Mucosa of descending colon (tissue), 3 donors: ENCODE results near the gene SCD5. TPM values are rescaled to one million over a fixed set of nuclear protein-coding genes. Genes with fewer than 3 reads are reported as not detected.

Source experiments
- ATAC-seq: fragments of 200-7000 bp; cut with Tn5 transposase; one replicate; pipeline ENCODE4 v1.9.1; 2020; ENCODE audit warnings: mild to moderate bottlenecking, moderate library complexity
- DNase-seq, 3 donors: peaks; one replicate each; pipeline ENCODE4 v3.0.0-alpha.2; 2020
- H3K36me3 ChIP-seq: fragments of 200-600 bp; one replicate; pipeline ENCODE4 v1.8.0; 2021; ENCODE audit warnings: low read depth, mild to moderate bottlenecking
- H3K4me1 ChIP-seq: fragments of 200-600 bp; one replicate; pipeline ENCODE4 v1.8.0; 2021; ENCODE audit warnings: low read depth, mild to moderate bottlenecking
- H3K4me3 ChIP-seq: fragments of 200-600 bp; one replicate; pipeline ENCODE4 v1.8.0; 2021; ENCODE audit warnings: mild to moderate bottlenecking
- H3K9me3 ChIP-seq: fragments of 200-600 bp; one replicate; pipeline ENCODE4 v1.8.0; 2021; ENCODE audit warnings: mild to moderate bottlenecking
- CTCF ChIP-seq: fragments of 200-600 bp; IDR thresholded peaks from one replicate; pipeline ENCODE4 v1.8.0; 2022; ENCODE audit warnings: antibody characterized with exemption, mild to moderate bottlenecking
- intact Hi-C, 2 donors: fragments of 100-400 bp; cut with DNase I in 1 of 2; cut with micrococcal nuclease in 1 of 2; formaldehyde crosslinking; loops; one replicate each; pipeline versions ENCODE4 v1.11.0 to v1.11.1; 2022; cut with DNase I, micrococcal nuclease
- total RNA-seq, 3 donors: library from RNA; stranded (reverse); fragmentation: NEBNext Ultra II Directional in 2 of 3; extraction: Animal tissue kit (Norgen Biotek cat#: 25700) in 2 of 3; gene quantifications; one replicate each; pipeline versions ENCODE4 v1.2.1 to v1.2.4, GENCODE V29; 2021 to 2023
- donor health status: DM: no; HTN: no; CAD: no; lungs with moderate emphysema.
- donor health status: DM: no; HTN: no; CAD: no.
- donor health status: DM: no; HTN: yes; CAD: no.

Gene SCD5
- total RNA-seq, 3 donors from 2014 or later: 1.5 to 19.9 (median 2.8) TPM

GRCh38 chr4:82640540-82640939, 158.1 kb downstream of the SCD5 start:
- H3K36me3 ChIP-seq: no peaks in the 10 kb centered on the region
- intact Hi-C loops: no loop called here
- H3K4me1 ChIP-seq: no peaks in the 10 kb centered on the region
- H3K9me3 ChIP-seq: no peaks in the 10 kb centered on the region
- H3K4me3 ChIP-seq: no peak overlapping the region
- ATAC-seq (no peak), DNase-seq (no peak)
- TF ChIP-seq CTCF: no peak

- DNase-seq (no peak), ATAC-seq (no peak)
- intact Hi-C loops: no loop called here
- Histone ChIP-seq H3K9me3 (no peaks in the 10 kb centered on the region), H3K4me3 (no peak overlapping the region), H3K36me3 (no peaks in the 10 kb centered on the region), H3K4me1 (no peaks in the 10 kb centered on the region)
- TF ChIP-seq CTCF: no peak
Measured at GRCh38 chr4:82639971-82640370, 158.6 kb downstream of the SCD5 start.

GRCh38 chr4:82638479-82638878, 160.1 kb downstream of the SCD5 start:
- no peak overlapping the region for H3K4me3 ChIP-seq
- H3K4me1 ChIP-seq: no peaks in the 10 kb centered on the region
- no peaks in the 10 kb centered on the region for H3K36me3 ChIP-seq
- DNase-seq (no peak), ATAC-seq (peak; percentile 38)
- intact Hi-C loops: no loop called here
- TF ChIP-seq CTCF: no peak
- H3K9me3 ChIP-seq: no peaks in the 10 kb centered on the region

GRCh38 chr4:82630079-82630478, 168.5 kb downstream of the SCD5 start:
- DNase-seq (no peak), ATAC-seq (no peak)
- no peak for TF ChIP-seq CTCF

GRCh38 chr4:82629238-82630000, 169.2 kb downstream of the SCD5 start:
- intact Hi-C loops: no loop called here
- no peak for TF ChIP-seq CTCF
- H3K4me3 ChIP-seq: no peak overlapping the region
- no peaks in the 10 kb centered on the region for H3K9me3 ChIP-seq
- no peak for ATAC-seq
- DNase-seq: no peak
- no peaks in the 10 kb centered on the region for H3K36me3 ChIP-seq
- no peaks in the 10 kb centered on the region for H3K4me1 ChIP-seq

More at GRCh38 chr4:82630079-82630478, 168.5 kb downstream of the SCD5 start:
- no peaks in the 10 kb centered on the region for H3K4me1 ChIP-seq
- no peak overlapping the region for H3K4me3 ChIP-seq
- intact Hi-C loops: no loop called here
- no peaks in the 10 kb centered on the region for H3K9me3 ChIP-seq
- no peaks in the 10 kb centered on the region for H3K36me3 ChIP-seq
